B cell (primary cell): ENCODE results near the gene EXOSC10. TPM values are rescaled to one million over a fixed set of nuclear protein-coding genes. Genes with fewer than 3 reads are reported as not detected.

ENCODE experiments used
- ATAC-seq: fragments of 200-7000 bp; cut with Tn5 transposase; one replicate; pipeline ENCODE4 v1.10.0; 2021; ENCODE audit warnings: low read depth, mild to moderate bottlenecking, moderate number of reproducible peaks, moderate library complexity
- CTCF ChIA-PET: fragments of 350-600 bp; sonication (Branson Sonifier 250); formaldehyde crosslinking; loops from one replicate; lab custom pipeline; 2021; ENCODE audit warnings: antibody characterized with exemption, inconsistent platforms; lab: Charles Lee
- POLR2A ChIA-PET: fragments of 350-600 bp; sonication (Branson Sonifier 250); formaldehyde crosslinking; loops from one replicate; lab custom pipeline; 2021; ENCODE audit warnings: antibody characterized with exemption; lab: Charles Lee
- DNase-seq: peaks from one replicate; pipeline ENCODE4 v3.0.0; 2013
- H2AFZ ChIP-seq: 2 replicates; pipeline ENCODE4 v1.6.1; 2012; ENCODE audit warnings: mild to moderate bottlenecking, low read depth, low read length; ENCODE audit not compliant: insufficient read depth, poor library complexity, severe bottlenecking
- H3K27ac ChIP-seq, 2 donors: 1 replicate in 1 of 2; 2 replicates in 1 of 2; pipeline ENCODE4 v1.5.1; 2012 to 2013; ENCODE audit warnings: low read length in 2 of 2, mild to moderate bottlenecking in 2 of 2, moderate library complexity in 1 of 2
- H3K27me3 ChIP-seq, 4 experiments: fragments of 200-600 bp in 1 of 4; sonication (generic) in 1 of 4; replicated peaks in 1 of 4; 1 replicate in 2 of 4; 2 replicates in 2 of 4; pipeline versions ENCODE4 v1.6.1 to v1.7.0; 2013 to 2016; ENCODE audit warnings: low read length in 3 of 4, mild to moderate bottlenecking in 2 of 4, mixed read lengths in 1 of 4, moderate library complexity in 1 of 4; ENCODE audit not compliant: insufficient read depth in 4 of 4, control insufficient read depth in 3 of 4; ENCODE audit errors: control extremely low read depth in 1 of 4
- H3K36me3 ChIP-seq, 2 experiments: replicated peaks in 1 of 2; 1 replicate in 1 of 2; 2 replicates in 1 of 2; pipeline versions ENCODE4 v1.6.1 to v1.7.1; 2013; ENCODE audit warnings: low read length in 1 of 2; ENCODE audit not compliant: insufficient read depth in 2 of 2, control insufficient read depth in 1 of 2; ENCODE audit errors: control extremely low read depth in 1 of 2, extremely low read depth in 1 of 2
- H3K4me1 ChIP-seq, 2 donors: fragments of 200-600 bp in 1 of 2; sonication (generic) in 1 of 2; 1 replicate in 1 of 2; 2 replicates in 1 of 2; pipeline versions ENCODE4 v1.5.1 to v1.6.1; 2013 to 2017; ENCODE audit warnings: low read length in 2 of 2; ENCODE audit not compliant: control insufficient read depth in 2 of 2, insufficient read depth in 2 of 2
- H3K4me2 ChIP-seq: replicated peaks from 2 replicates; pipeline ENCODE3; 2012; ENCODE audit warnings: mild to moderate bottlenecking, low read depth, low read length; ENCODE audit not compliant: poor library complexity, severe bottlenecking
- H3K4me3 ChIP-seq, 5 experiments: fragments of 200-600 bp in 1 of 5; sonication (generic) in 1 of 5; 1 replicate in 3 of 5; 2 replicates in 2 of 5; pipeline versions ENCODE4 v1.5.1 to v1.7.0; 2011 to 2016; ENCODE audit warnings: low read length in 4 of 5, mild to moderate bottlenecking in 4 of 5, low read depth in 2 of 5, control low read depth in 1 of 5, moderate library complexity in 1 of 5; ENCODE audit not compliant: insufficient read depth in 1 of 5; ENCODE audit errors: control extremely low read depth in 1 of 5, extremely low read depth in 1 of 5
- H3K79me2 ChIP-seq: fragments of 200-600 bp; sonication (generic); one replicate; pipeline ENCODE4 v1.6.0; 2016; ENCODE audit warnings: low read length; ENCODE audit not compliant: control insufficient read depth, insufficient read depth
- H3K9ac ChIP-seq: fragments of 200-600 bp; sonication (generic); 2 replicates; pipeline ENCODE4 v1.6.1; 2017; ENCODE audit warnings: mild to moderate bottlenecking, low read length, moderate library complexity
- H3K9me3 ChIP-seq, 3 donors: one replicate each; pipeline versions ENCODE4 v1.6.1 to v1.7.1; 2013; ENCODE audit warnings: low read length in 2 of 3; ENCODE audit not compliant: control insufficient read depth in 2 of 3, insufficient read depth in 1 of 3; ENCODE audit errors: control extremely low read depth in 1 of 3
- H4K20me1 ChIP-seq: 2 replicates; pipeline ENCODE4 v1.6.0; 2012; ENCODE audit warnings: mild to moderate bottlenecking, low read length; ENCODE audit not compliant: insufficient read depth, control insufficient read depth, poor library complexity, severe bottlenecking
- H3K27ac Mint-ChIP-seq: one replicate; pipeline ENCODE4 v1.8.0; 2021; ENCODE audit warnings: mixed read lengths
- H3K27me3 Mint-ChIP-seq: one replicate; pipeline ENCODE4 v1.8.0; 2021; ENCODE audit warnings: mixed read lengths
- H3K4me1 Mint-ChIP-seq: one replicate; pipeline ENCODE4 v1.8.0; 2021; ENCODE audit warnings: mixed read lengths
- H3K4me3 Mint-ChIP-seq: one replicate; pipeline ENCODE4 v1.8.0; 2021; ENCODE audit warnings: mixed read lengths
- H3K9me3 Mint-ChIP-seq: one replicate; pipeline ENCODE4 v1.8.0; 2022; ENCODE audit warnings: mixed read lengths; ENCODE audit not compliant: insufficient read depth
- CTCF ChIP-seq: fragments of 200-600 bp; IDR thresholded peaks from one replicate; pipeline ENCODE4 v1.8.0; 2022; ENCODE audit warnings: antibody characterized with exemption, mild to moderate bottlenecking
- EZH2 ChIP-seq: IDR thresholded peaks from 2 replicates; pipeline ENCODE4 v1.6.1; 2012; ENCODE audit warnings: borderline replicate concordance, low read depth, mild to moderate bottlenecking, moderate library complexity, low read length; ENCODE audit not compliant: insufficient read depth, poor library complexity, severe bottlenecking
- WGBS: methylation state at CpG from one replicate; pipeline ENCODE4 v1.1.5; 2013; ENCODE audit warnings: missing lambda C conversion rate; ENCODE audit not compliant: insufficient coverage; 5-methylcytosine and 5-hydroxymethylcytosine counted together
- intact Hi-C: fragments of 100-400 bp; cut with micrococcal nuclease; formaldehyde crosslinking; loops from one replicate; pipeline ENCODE4 v1.10.0; 2022
- polyA plus RNA-seq: library from polyadenylated mRNA; depleted of rRNA; stranded (reverse); fragments of >200 nt; gene quantifications from 2 replicates; pipeline ENCODE4 v1.2.3, GENCODE V29; 2012
- total RNA-seq, 2 donors: library from RNA; stranded (reverse); fragments of 120-200 nt in 1 of 2; gene quantifications; 1 replicate in 1 of 2; 2 replicates in 1 of 2; pipeline versions ENCODE4 v1.2.3 to v1.2.4, GENCODE V29; 2013 to 2022

EXOSC10 gene
- total and polyA plus RNA-seq, 2 donors (not counting 1 experiment from before 2014, with no cell fraction given) = 83.4 to 119 TPM

- Mint-ChIP-seq H3K9me3 (no peaks in the 10 kb centered on the region), H3K4me3 (no peak overlapping the region), H3K4me1 (no peaks in the 10 kb centered on the region), H3K27ac (no peak overlapping the region), H3K27me3 (no peaks in the 10 kb centered on the region)
- H3K27me3 ChIP-seq = no peaks in the 10 kb centered on the region
- H3K36me3 ChIP-seq = peaks cover 0 to 70% of the 10 kb centered on the region in 2 experiments
- ATAC-seq (no peak), DNase-seq (no peak)
- ChIA-PET CTCF (interaction anchor here (1.6 kb wide), 1 partner anchor 107 kb away, joined by 5 read pairs; no protein-coding TSS in a partner anchor), POLR2A (no interaction called here)
- WGBS = 98% methylated on average over 10 of the region's 12 CpGs
- H2AFZ ChIP-seq = no peak overlapping the region
- no peak overlapping the region for H3K9ac ChIP-seq
- intact Hi-C loops = no loop called here
- H3K4me3 ChIP-seq = no peak overlapping the region
- H3K79me2 ChIP-seq = no peaks in the 10 kb centered on the region
- TF ChIP-seq CTCF (no peak), EZH2 (no peak)
- no peaks in the 10 kb centered on the region for H3K9me3 ChIP-seq
- H3K4me1 ChIP-seq = no peaks in the 10 kb centered on the region
- no peak overlapping the region for H3K4me2 ChIP-seq
- no peaks in the 10 kb centered on the region for H4K20me1 ChIP-seq
- H3K27ac ChIP-seq = no peak overlapping the region
These were observed 45.0 kb upstream of the EXOSC10 start for GRCh38 chr1:11144570-11145256.

GRCh38 chr1:11143907-11144306 lies 44.2 kb upstream of the EXOSC10 start:
- WGBS = 71% methylated on average over 2 of the region's 2 CpGs
- Histone ChIP-seq H3K9me3 (no peaks in the 10 kb centered on the region), H3K79me2 (no peaks in the 10 kb centered on the region), H3K4me3 (no peak overlapping the region), H3K36me3 (peaks cover 0 to 68% of the 10 kb centered on the region in 2 experiments), H3K9ac (no peak overlapping the region), H3K4me1 (no peaks in the 10 kb centered on the region), H2AFZ (no peak overlapping the region), H4K20me1 (no peaks in the 10 kb centered on the region), H3K27ac (no peak overlapping the region), H3K27me3 (no peaks in the 10 kb centered on the region), H3K4me2 (no peak overlapping the region)
- Mint-ChIP-seq H3K9me3 (no peaks in the 10 kb centered on the region), H3K4me3 (no peak overlapping the region), H3K27me3 (no peaks in the 10 kb centered on the region), H3K4me1 (no peaks in the 10 kb centered on the region), H3K27ac (no peak overlapping the region)
- no peak for ATAC-seq
- intact Hi-C loops = no loop called here
- CTCF ChIA-PET = no interaction called here
- no peak for DNase-seq
- POLR2A ChIA-PET = no interaction called here
- no peak for TF ChIP-seq CTCF
- TF ChIP-seq EZH2 = no peak
